ENCODE data around the gene PPIE.

- TF ChIP-seq CTCF (conservative IDR thresholded peaks at IDR 0.05; ENCODE audit: low read depth in 2 of 2) (no peak), CREB1 (CRISPR knock-in tag; IDR thresholded peaks at IDR 0.05; ENCODE audit: low read depth) (no peak), JUNB (IDR thresholded peaks at IDR 0.05; ENCODE audit: unreplicated experiment) (no peak), EZH2 (IDR thresholded peaks at IDR 0.05; ENCODE audit: low read depth, unreplicated experiment) (no peak)
Observed at GRCh38 chr1:39812913-39813312, 74.2 kb downstream of the PPIE start.
